Raji (cell line): ENCODE measurements around the gene SEMA4B.

Experiments used
- POLR2A ChIP-seq: IDR thresholded peaks from 2 replicates; pipeline ENCODE4 v1.6.1; 2011; ENCODE audit warnings: low read depth, low read length, control low read depth; ENCODE audit not compliant: insufficient read depth

Gene SEMA4B

DNA sequence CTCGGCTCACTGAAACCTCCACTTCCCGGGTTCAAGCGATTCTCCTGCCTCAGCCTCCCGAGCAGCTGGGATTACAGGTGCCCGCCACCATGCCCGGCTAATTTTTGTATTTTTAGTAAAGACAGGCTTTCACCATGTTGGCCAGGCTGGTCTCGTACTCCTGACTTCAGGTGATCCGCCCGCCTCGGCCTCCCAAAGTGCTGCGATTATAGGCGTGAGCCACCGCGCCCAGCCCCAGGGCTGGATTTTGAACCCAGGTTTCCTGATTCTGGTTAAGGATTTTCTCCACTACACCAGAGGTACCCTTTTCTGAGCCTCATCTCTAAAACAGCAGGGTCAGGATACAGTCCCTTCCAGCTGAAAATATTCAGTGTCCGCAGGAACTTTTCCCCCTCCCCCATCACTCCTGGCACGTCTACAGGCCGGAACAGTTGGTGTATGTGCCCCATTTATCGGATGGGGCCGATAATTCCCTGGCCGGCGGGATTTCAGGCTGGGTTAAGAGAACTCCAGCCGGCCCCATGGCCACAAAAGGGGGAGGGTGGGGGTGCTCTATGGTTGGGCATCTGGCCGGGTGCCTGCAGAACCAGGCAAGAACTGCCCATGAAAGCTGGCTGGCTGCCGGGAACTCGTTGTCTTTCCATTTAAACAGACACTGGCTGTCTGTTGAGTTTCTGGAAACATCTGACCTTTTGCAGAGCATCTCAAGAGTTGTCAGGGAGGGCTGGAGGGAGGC lies 26.8 kb upstream of the SEMA4B start:
- no peak for TF ChIP-seq POLR2A

DNA sequence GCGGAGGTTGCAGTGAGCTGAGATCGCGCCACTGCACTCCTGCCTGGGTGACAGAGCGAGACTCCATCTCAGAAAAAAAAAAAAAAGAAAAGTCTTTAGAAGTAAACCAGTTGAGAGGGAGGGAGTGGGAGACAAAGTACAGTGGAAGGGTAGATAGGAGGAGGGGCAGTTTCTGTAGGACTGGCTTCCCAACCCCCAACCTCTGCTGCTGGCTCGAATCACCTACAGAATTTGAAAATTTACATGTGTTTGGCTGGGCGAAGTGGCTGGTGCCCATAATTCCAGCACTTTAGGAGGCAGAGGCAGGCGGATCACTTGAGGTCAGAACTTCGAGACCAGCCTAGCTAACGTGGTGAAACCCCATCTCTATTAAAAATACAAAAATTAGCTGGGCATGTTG lies 24.1 kb upstream of the SEMA4B start:
- TF ChIP-seq POLR2A: no peak

DNA sequence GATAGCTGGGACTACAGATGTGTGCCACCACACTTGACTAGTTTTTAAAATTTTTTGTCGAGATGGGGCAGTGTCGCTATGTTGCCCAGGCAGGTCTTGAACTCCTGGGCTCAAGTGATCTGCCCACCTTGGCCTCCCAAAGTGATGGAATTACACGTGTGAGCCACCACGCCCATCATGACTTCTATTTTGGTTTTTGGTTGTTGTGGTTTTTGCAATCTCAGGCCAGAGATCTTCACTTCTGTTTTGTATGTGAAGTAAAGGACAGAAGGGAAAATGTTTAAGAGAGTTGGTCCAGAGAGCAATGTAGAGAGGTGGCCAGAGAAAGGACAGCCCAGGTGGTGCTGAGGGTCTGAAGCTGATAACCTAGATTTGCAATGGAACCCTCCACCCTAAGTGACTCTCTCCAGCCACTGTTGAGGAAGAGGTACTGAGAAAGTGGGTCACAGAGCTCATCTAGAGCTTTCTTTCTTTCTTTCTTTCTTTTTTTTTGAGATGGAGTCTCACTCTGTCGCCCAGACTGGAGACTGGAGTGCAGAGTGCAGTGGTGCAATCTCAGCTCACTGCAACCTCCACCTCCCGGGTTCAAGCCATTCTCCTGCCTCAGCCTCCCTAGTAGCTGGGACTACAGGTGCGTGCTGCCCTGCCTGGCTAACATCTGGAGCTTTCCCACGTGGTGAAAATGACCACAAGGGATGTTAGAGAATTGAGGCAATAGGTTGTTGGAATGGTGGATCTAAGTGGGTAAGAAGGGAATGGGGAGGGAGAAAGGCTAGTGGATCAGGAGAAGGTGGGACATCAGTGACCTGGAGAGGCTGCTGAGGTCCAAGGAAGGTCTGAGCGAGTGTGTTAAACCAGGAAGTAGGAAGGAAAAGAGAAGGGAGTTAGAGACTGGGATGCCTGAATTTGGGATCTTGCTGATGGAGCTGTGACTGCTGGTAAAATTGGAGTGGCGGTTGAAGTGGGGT lies 22.4 kb upstream of the SEMA4B start:
- no peak for TF ChIP-seq POLR2A

DNA sequence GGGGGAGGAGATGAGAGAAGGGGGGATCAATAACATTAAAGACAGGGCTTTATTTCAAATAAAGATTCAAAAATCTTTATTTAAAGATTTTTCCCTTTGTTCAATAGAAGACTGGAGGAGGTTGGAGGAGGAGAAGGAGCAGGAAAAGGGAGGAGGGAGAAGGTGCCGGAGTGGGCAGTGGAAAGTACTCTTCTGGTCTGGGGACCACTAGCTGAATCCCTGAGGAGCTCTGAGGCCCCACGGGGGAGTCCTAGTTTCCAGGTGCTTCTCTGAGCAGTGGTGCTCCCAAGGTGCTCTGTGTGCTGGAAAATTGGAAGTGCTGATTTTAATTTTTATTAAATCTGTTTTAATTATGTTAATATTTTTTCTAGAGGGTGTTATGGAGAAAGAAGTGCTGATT lies 19.4 kb upstream of the SEMA4B start:
- no peak for TF ChIP-seq POLR2A

DNA sequence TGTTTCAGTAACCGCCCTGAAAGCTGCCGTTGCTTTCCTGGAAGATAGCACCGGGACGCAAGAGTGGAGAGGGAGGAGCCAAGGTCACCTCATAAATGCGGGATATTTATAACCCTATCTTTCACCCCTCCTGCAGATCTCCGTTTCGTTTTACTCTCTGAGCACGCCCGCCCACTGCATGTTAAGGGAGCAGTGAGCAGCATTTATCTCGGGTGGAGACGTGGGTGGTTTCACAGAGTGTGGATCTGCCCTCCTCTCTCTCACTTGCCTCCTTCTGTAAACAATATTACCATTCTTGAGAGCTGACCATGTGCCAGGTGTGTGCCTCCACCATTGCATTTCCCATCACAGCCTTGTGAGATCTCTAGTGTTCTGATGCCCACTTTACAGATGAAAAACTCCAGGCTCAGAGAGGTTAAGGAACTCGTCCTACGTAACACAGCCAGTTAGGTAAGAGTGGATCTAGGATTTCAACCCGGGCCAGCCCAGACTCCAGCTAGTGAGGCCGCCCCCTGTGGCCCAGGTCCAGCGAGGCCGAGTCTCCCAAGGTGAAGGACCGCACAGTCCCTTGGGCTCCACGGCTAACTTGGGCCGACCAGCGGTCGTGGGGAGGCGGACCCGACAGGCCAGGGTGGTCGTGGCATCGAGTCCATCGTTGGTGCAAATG lies 16.9 kb upstream of the SEMA4B start:
- peak; percentile 44; the same call in 1 of the 2 replicates for TF ChIP-seq POLR2A

DNA sequence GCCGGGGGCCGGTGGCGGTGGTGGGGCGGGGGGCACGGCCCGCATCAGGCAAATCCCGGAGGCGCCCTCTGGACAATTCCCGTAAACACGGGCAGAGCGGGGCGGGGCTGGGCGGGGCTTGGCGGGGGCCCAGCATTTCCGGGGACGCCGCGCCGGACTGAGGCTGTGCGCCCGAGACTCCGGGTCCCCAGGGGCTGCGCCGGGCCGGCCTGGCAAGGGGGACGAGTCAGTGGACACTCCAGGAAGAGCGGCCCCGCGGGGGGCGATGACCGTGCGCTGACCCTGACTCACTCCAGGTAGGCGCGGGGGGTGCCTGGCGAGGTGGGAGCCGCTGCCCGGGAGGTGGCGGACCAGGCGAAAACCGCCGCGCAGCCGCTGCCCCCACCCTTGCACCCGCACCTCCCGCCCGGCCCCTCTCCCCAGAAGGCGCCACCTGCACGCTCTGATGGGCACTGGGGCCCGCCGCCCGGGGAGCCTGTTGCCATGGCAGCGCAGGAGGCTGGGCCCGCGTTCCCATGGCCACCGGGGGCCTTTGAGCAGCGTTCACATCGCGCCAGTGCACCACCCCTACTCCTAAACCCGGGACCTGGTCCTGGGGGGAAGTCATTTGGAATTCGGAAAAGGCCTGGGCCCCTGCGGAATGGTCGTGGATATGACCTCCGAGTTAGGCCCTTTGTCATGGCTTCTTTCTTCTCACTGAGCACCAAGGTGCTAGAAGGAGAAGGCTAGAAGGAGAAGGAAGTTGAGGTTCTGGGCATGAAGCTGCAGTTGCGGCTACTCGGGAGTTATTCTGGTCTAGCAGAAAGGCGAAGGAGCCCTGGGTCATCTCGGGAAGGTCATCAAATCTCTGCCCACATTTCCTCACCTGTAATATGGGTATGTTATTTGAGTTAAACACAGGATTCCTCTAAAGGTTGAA lies 16.1 kb upstream of the SEMA4B start:
- TF ChIP-seq POLR2A: peak; percentile 42

DNA sequence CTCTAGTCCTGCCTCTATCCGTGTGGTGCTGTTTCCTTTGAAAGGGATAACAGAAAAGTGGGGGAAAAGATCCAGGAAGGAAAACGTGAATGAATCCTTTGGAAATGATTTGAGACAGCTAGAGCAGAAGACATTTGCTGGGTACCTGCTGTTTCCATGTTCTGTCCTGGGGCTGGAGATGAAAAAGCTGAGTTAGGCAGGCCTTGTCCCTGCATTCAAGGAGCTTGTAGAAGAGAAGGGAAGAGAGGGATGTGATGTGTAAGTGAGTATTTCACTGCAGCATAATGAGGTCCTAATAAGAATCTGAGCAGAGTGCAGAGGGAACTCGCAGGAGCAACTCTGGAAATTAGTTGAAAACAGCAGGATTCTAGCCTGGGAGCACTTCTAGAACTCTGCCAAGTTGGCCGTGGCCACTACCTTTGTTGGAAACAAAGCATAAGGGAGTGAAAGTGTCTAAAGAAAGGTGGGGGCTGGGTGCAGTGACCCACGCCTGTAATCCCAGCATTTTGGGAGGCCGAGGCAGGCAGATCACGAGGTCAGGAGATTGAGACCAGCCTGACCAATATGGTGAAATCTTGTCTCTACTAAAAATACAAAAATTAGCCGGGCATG lies 13.8 kb upstream of the SEMA4B start:
- no peak for TF ChIP-seq POLR2A

DNA sequence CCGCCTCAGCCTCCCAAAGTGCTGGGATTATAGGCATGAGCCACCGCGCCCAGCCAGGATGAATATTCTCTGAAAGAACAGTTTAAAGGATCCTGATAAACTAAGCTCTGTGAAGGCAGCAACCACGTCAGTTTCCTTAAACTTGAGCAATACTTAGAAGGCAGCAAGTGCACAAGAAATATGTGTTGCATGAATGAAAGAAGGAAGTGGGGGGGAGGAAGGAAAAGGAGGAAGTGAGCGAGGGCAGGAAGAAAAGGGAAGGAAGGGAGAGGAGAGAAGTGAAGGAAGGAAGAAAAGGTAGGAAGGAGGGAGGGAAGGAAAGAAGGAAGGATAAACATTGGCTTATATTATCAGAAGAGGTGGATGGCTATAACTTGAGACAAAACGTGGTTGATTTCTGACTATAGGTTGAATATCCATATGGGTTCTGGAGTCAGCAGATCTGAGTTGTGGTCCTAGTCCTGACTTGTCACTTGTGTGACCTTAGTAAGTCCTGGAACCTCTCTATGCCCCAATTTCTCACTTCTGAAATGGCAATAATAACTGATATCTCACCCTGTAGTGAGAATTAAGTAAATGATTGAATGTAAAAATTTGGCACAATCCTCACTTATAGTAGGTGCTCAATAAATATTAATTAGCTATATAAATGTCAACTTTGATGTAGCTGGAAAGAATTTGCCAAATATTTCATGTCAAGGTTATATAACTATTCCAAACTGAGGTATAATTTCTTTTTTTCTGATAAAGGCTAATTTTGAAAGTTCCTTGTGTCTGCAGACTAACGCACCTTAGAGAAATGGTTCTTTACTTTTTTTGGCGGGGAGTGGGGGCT lies 12.0 kb upstream of the SEMA4B start:
- TF ChIP-seq POLR2A: no peak

DNA sequence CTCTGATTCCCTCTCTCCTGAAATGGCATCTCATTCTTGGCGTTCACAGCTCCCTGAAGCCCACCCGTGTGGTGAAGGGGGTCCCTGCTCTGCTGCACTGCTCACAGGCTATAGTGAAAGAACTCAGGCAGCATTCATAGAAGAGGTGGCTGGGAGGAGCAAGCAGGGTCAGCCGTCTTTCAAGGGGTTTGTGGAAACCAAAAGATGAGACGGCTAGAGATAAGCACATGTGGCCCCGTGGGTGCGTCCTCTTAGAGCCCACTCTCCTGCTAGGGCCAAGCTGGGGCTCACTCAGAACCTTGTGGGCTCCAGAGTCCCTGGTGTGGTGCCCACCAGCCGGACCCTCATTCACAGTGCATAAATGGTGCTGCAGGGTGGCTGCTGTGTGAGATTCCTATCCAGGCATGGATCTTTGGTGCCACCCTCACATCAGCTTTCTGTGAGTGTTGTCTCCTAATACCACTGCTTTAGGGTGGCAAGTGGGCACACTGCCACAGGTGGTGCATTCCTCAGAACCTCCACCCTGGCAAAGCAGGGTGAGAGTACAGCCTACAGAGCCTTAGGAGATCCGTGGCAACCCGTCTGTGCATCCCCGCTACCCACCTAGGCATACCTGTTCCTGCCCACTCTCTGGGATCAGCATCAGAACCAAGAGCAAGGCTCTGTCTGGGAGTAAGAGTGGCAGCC lies 11.2 kb upstream of the SEMA4B start:
- no peak for TF ChIP-seq POLR2A

DNA sequence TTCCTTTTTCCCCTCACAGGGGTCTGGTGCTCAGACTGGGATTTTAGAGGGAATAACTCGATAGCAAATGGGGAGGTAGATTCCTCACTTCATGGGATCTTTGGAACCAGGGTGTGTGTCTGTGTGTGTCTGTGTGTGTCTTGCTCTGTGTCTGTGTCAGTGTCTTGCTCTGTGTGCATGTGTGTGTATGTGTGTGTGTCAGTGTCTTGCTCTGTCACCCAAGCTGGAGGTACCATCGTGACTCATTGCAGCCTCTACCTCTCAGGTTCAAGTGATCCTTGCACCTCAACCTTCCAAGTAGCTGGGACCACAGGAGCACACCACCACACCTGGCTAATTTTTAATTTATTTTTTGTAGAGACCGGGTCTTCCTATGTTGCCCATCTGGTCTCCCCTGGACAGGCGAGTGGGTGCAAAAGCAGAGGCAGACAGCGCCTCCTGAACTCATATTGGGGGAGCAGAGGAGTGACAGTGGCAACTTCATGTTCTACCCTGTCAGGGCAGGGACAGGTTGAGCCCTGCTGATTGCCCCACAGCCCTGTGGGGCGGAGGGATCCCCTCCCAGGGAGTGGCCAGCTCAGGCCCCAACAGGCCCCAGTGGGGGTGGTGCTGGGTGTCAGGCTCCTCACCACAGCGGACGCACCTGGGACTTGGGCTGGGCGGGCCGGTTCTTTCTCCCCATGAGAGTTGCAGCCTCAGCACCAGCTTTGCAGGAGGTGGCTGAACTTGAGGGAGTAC lies 10.4 kb upstream of the SEMA4B start:
- peak; percentile 61 for TF ChIP-seq POLR2A

DNA sequence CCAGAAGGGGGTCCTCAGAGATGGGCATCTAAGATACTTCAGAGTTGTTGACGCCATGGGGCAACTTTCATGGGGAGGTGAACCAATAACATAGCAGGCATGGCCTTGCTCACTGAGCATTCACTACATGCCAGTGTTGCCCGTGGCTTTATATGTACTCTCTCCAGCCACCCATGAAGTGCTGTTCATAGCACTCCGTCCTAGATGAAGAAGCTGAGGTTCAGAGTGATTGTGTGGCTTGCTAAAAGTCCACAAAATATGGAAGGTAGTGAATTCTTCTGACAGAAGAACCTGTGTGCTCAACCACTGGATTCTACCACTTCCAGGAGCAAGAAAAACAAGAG lies 9.8 kb upstream of the SEMA4B start:
- TF ChIP-seq POLR2A: no peak
